HG02840 (cell line): ENCODE measurements around the gene TRAPPC5.

Experiments
- ATAC-seq: cut with Tn5 transposase; IDR thresholded peaks from one replicate; pipeline ENCODE4 v1.9.1; 2021; ENCODE audit warnings: mild to moderate bottlenecking, moderate library complexity, moderate number of reproducible peaks; ENCODE audit not compliant: unreplicated experiment, low FRiP score

The TRAPPC5 gene

GRCh38 chr19:7698583-7698982, 17.9 kb downstream of the TRAPPC5 start:
- no peak for ATAC-seq

DNA sequence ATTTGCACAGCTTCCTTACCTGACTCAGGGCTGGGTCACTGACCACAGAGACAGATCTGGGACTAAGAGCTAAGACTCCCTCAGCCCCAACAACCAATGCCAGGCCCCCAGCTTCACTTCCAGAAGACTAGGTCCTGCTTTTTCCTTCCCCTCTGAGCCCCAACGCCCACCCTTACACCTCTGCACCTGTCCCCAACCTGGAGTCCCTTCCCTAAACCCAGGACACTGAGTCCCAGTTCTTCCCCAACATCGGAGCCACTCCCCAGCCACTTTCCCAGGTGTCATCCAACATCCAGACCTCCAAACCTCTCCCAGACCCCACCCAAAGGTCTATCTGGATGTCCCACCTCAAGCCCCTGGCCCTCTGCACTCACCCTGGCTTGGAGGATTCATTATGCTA, 18.4 kb downstream of the TRAPPC5 start:
- ATAC-seq: no peak

DNA sequence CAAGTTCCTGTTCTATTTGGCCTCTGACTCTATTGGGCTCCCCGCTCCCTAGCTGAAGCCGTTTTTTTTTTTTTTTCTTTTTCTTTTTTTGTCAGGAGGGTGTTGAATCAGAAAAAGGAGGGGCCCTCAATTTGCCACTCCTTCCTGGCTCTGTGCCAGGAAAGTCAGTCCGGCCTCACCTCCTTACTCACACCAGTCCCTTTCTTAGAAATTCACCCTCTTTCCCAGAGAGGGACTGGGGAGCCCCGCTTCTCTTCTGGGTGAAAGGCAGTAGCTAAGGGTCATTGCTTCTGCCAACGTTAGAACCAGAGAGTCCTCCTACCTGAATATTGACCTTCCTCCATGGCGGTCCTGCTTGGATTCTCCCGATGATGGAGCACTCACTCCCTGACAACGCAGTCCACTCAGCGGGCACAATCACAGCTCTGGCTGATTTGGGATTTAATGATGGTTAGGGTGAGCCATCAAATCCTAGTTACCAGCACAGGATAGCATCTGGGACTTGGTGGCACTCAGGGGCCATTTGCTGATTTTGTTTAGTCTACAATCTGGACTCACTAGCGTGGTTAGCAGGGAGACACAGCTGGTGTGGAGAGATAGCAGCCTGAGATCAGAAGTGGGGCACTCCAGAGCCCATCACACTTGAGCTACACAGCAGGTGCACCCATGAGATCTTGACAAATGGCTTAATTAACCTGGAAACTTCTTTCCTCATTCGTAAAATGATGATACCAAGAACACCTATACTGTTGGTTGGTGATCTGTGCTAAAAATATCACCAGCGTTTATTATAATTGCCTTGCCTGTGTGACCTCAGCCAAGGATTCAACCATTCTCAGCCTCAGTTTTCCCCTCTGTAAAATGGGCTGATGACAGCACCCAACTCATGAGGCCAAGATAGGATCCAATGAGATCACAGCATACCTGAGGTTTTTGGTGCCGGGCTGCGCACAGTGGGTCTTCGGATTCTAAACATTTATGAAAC, 19.1 kb downstream of the TRAPPC5 start:
- ATAC-seq: no peak

DNA sequence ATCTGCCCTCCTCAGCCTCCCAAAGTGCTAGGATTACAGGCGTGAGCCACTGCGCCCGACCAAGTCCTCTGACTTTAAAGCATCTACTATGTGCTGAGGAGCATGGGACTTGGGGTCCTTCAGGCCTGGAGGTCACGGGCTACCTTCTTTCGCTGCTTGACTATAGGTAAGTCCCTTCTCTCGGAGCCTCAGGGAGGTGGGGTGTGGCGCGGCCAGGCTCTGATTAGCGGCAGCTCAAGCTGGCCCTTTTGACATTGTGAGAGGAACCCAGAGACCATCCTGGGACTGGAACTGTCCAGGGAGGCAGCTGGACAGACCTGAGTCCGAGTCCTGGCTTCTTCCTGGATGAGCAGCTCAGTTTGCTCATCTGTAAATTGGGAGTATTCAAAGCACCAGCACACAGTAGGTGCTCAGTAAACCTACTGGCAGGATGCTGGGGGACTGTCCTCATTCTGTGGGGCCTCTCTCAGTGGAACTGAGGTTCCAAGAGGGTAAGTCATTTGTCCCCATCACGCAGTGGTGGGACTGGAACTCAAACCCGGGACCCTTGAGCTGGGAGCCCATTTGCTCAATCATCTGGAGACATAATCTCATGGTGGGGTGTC, 20.5 kb downstream of the TRAPPC5 start:
- no peak for ATAC-seq

DNA sequence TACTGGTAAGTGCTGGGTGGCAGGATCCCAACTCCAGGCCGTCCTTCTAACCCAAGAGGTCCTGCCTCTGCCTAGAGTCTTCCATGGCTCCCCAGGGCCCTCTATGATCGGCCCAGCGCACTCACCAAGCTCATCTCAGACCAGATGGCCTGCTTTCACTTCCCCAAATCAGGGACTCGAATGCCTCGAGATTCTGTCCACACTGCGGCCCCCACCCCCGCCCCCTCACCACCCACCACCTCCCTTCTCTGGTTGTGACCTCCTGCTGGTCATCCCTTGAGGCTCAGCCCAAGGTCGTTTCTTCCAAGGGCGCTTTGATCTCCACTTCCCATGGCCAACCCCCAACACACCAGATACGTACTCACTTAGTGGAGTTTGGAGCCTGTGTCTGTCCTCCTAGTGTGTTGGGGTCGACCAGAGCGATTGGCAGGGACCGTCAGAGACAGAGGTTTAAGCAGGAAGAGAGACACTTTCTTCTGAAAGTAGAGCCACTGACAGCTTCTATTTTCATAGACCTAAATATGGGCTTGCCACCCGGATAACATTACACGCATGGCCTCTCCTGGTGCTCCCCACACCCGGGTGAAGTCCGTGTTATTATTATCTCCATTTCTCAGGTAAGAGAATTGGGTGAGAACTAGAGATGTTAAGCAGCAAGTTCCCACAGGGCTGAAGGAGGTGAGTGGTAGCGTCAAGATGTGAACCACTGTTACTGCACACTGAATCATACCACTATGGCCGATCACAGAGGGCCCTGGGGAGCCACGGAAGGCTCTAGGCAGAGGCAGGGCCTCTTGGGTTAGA, 21.2 kb downstream of the TRAPPC5 start, which contains the start of gene FCER2:
Gene FCER2 (minus strand): TSS at position 478 of the 804 bp plus-strand sequence. CDS start 2,371 bp downstream, outside the sequence.
- ATAC-seq: no peak

- ATAC-seq: no peak
Measured at GRCh38 chr19:7703332-7703731, 22.7 kb downstream of the TRAPPC5 start.

GRCh38 chr19:7704280-7705060, 23.8 kb downstream of the TRAPPC5 start:
- ATAC-seq: no peak

GRCh38 chr19:7705387-7706187, 25.0 kb downstream of the TRAPPC5 start:
- ATAC-seq: peak; percentile 44

DNA sequence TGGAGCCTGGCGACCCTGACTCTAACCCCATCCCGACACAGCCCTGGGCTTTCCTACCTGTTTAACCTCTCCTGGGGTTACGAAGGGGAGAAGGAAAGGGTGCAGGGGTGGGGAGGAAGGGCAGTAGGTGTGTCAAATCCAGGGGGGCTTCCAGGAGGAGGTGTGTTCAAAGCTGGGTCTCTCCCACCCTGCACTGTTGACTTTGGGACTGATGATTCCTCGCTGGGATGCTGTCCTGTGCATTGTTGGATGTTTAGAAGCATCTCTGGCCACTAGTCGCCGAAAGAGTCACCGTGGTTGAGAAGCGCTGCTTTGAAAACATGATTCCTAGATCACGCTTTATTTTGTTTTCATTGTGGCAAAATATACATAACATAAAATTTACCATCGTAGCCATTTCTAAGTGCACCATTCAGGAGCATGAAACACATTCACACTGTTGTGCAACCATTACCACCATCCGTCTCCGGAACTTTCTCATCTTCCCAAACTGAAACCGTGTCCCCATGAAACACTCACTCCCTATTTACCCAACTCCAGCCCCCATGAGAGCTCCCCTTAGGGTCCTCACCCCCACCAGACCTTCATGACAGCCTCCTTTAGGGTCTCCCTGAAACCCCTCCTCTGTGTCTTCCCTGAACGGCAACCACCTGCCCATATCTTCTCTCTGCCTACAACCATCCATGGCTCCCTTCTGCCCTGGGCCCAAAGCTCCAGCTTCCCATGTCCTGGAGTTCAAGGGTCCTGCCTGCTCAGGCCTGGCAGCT, 25.7 kb downstream of the TRAPPC5 start:
- ATAC-seq: no peak

DNA sequence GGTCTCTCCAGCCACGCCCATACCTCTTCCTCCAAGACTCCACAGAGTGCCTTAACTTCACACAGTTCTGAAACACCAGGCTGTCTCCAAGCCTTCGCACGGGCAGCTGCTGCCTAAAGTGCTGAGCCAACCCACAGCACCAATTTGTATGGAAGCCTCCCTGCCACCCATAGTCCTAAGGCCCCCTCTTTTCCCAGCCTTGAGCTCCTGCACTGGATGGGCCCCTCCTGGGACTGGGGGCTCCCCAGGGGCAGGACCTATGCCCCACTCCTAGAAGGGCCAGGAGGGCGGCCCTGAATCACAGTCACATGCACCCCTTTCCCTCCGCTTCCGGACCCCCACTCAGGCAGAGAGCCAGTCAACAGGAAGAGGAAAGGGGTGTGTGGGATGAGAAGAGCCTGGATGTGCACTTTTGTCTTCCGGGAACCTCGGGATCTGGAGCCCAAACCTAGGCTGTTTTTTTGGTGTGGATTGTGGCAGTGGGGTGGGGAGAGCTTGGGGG, 26.4 kb downstream of the TRAPPC5 start:
- ATAC-seq: no peak

GRCh38 chr19:7709932-7710460, 29.4 kb downstream of the TRAPPC5 start:
- no peak for ATAC-seq

DNA sequence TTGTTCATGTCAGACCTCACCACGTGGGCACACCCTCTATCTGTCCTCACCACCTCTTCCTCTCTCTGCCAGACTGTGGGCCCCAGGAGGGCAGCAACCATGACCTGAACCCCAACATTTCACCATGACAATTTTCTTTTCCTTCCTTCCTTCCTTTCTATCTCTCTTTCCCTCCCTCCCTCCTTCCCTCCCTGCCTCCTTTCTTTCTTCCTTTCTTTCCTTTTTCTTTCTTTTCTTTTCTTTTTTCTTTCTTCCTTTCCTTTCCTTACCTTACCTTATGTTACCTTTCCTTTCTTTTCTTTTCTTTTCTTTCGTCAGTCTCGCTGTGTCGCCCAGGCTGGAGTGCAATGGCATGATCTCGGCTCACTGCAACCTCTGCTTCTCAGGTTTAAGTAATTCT, 30.0 kb downstream of the TRAPPC5 start:
- ATAC-seq: no peak

GRCh38 chr19:7715671-7716070, 35.0 kb downstream of the TRAPPC5 start:
- no peak for ATAC-seq

- ATAC-seq: no peak
Measured at GRCh38 chr19:7716762-7717161, 36.1 kb downstream of the TRAPPC5 start.

DNA sequence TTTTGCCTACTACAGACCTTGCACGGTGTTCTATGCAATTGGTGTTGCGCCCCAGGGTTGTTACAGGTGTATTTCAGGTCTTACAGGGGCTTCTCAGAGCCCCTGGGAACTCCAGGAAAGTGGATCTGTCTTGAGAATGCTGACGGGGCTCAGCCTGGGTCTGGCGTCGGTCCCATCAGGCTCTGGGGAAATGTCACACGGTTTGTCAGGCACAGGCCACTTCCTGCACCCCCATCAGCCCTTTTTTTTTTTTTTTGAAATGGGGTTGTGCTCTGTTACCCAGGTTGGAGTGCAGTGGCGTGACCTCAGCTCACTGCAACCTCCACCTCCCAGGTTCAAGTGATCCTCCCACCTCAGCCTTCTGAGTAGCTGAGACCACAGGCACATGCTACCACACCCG, 38.0 kb downstream of the TRAPPC5 start:
- ATAC-seq: no peak

DNA sequence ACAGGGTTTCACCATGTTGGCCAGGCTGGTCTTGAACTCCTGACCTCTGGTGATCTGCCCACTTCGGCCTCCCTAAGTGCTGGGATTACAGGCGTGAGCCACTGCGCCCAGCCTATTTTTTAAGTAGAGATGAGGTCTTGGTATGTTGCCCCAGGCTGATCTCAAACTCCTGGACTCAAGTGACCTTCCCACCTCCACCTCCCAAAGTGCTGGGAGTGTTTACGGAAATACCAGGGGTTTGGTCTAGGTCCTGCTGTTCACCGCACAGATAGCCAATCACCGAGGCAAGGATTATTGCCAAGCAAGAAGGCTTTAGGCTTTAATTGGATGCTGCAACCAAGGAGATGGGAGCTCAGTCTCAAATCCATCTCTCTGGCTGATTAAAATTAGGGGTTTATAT, 39.7 kb downstream of the TRAPPC5 start:
- no peak for ATAC-seq

- no peak for ATAC-seq
Measured at GRCh38 chr19:7722231-7722651, 41.6 kb downstream of the TRAPPC5 start.

GRCh38 chr19:7725791-7726190, 45.2 kb downstream of the TRAPPC5 start:
- no peak for ATAC-seq
